ENCODE results near the gene JMJD1C. TPM values are rescaled to one million over a fixed set of nuclear protein-coding genes. Genes with fewer than 3 reads are reported as not detected.

Gene JMJD1C
- total RNA-seq, 4 donors from 2014 or later = 41.6 to 77.8 (median 56.9) TPM

DNA sequence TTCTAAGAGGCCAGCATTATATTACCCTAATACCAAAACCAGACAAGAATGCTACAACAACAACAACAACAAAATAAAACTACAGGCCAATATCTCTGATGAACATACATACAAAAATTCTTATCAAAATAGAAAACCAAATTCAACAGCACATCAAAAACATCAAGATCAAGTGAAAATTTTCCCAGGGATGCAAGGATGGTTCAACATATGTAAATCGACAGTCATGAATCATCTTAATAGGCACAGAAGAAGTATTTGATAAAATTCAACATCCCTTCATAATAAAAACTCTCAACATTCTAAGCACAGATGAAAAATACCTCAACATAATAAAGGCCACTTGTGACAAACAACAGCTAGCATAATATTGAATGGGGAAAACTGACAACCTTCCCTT is 75.3 kb downstream of the JMJD1C start:
- 78 to 92% methylated on average over 1 of the region's 1 CpG for WGBS, 2 donors
- no peak for DNase-seq
- H3K4me3 ChIP-seq = no peak overlapping the region
- no peaks in the 10 kb centered on the region for H3K36me3 ChIP-seq
- H3K4me1 ChIP-seq = peaks cover 0 to 11% (median 10%) of the 10 kb centered on the region in 3 donors
- TF ChIP-seq, protein P1, sequence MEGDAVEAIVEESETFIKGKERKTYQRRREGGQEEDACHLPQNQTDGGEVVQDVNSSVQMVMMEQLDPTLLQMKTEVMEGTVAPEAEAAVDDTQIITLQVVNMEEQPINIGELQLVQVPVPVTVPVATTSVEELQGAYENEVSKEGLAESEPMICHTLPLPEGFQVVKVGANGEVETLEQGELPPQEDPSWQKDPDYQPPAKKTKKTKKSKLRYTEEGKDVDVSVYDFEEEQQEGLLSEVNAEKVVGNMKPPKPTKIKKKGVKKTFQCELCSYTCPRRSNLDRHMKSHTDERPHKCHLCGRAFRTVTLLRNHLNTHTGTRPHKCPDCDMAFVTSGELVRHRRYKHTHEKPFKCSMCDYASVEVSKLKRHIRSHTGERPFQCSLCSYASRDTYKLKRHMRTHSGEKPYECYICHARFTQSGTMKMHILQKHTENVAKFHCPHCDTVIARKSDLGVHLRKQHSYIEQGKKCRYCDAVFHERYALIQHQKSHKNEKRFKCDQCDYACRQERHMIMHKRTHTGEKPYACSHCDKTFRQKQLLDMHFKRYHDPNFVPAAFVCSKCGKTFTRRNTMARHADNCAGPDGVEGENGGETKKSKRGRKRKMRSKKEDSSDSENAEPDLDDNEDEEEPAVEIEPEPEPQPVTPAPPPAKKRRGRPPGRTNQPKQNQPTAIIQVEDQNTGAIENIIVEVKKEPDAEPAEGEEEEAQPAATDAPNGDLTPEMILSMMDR (IDR thresholded peaks at IDR 0.05) = no peak
- no peak for TF ChIP-seq POLR2A (IDR thresholded peaks at IDR 0.05)
- H3K9me3 ChIP-seq = peaks cover 0 to 9% (median 0%) of the 10 kb centered on the region in 3 donors
- intact Hi-C loops (cut with DNase I) = no loop called here
- no peak overlapping the region for H3K27ac ChIP-seq
- no peaks in the 10 kb centered on the region for H3K27me3 ChIP-seq

DNA sequence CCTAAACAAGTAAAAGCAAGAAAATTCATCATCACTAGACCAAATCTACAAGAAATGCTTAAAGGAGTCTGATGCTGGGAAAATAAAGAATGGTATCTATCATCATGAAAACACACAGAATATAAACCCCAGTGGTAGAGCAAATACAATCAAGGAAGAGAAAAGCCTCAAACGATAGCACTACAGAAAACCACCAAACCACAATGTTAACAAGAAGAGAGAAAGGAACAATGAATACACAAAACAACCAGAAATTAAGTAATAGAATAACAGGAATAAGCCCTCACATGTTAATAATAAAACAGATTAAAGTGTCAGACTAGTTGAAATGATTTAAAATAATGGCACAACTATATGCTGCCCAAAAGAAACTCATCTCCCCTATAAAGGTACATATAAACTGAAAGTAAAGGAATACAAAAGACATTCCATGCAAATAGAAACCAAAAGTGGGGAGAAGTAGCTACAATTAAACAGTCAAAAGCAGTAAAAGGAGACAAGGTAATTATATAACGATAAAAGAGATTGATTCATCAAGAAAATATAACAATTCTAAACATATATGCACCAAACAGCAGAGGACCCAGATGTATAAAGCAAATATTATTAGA is 77.3 kb downstream of the JMJD1C start:
- DNase-seq = no peak
- 30 to 35% methylated on average over 2 of the region's 2 CpGs for WGBS, 2 donors
- Histone ChIP-seq H3K27ac (no peak overlapping the region), H3K27me3 (no peaks in the 10 kb centered on the region), H3K36me3 (no peaks in the 10 kb centered on the region), H3K4me3 (peak overlapping the region in 1 of 4 donors; percentile 35), H3K9me3 (peaks cover 0 to 9% (median 0%) of the 10 kb centered on the region in 3 donors), H3K4me1 (peaks cover 0 to 11% (median 10%) of the 10 kb centered on the region in 3 donors)
- intact Hi-C loops (cut with DNase I) = no loop called here
- TF ChIP-seq POLR2A (IDR thresholded peaks at IDR 0.05) = no peak
- TF ChIP-seq, protein P1 (IDR thresholded peaks at IDR 0.05) = no peak

DNA sequence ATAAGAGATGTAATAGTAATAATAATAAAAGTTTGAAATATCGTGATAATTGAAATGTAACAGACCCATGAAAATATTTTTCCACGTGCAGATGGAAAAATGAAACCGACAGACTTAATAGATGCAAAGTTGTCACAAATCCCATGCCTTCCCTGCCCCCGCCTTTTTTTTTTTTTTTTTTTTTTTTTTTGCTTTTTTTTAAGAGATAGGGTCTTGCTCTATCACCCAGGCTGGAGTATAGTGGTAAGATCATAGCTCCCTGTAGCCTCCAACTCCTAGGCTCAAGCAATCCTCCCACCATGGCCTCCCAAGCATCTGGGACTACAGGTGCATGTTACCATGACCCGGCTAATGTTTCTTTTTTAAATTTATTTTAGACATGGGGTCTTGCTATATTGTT is 80.5 kb downstream of the JMJD1C start:
- Histone ChIP-seq H3K4me3 (no peak overlapping the region), H3K9me3 (no peaks in the 10 kb centered on the region), H3K36me3 (no peaks in the 10 kb centered on the region), H3K27me3 (no peaks in the 10 kb centered on the region), H3K27ac (no peak overlapping the region), H3K4me1 (peaks cover 0 to 11% (median 10%) of the 10 kb centered on the region in 3 donors)
- DNase-seq = no peak
- TF ChIP-seq, protein P1 (IDR thresholded peaks at IDR 0.05) = no peak
- TF ChIP-seq POLR2A (IDR thresholded peaks at IDR 0.05) = no peak
- intact Hi-C loops (cut with DNase I) = no loop called here
- 87% methylated on average over 5 of the region's 5 CpGs for WGBS, 2 donors

DNA sequence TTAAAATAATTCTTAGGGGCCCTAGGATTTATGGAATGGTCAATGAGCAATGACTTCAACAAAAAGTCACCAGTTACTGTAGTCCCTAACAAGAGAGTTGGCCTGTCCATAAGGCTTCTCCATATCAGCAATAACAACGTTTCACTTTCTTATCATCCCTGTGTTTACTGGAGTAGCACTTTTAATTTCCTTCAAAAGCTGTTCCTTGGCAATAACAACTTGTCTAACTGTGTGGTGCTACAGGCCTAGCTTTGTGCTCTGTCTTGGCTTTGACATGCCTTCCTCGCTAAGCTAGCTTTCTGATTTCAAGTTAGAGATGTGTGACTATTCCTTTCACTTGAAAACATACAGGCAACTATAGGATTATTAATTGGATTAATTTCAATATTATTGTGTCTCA is 81.1 kb downstream of the JMJD1C start:
- Histone ChIP-seq H3K4me1 (peaks cover 0 to 11% (median 10%) of the 10 kb centered on the region in 3 donors), H3K27me3 (no peaks in the 10 kb centered on the region), H3K27ac (no peak overlapping the region), H3K4me3 (no peak overlapping the region), H3K36me3 (no peaks in the 10 kb centered on the region), H3K9me3 (no peaks in the 10 kb centered on the region)
- WGBS, 2 donors = 67 to 73% methylated on average over 2 of the region's 2 CpGs
- no peak for DNase-seq
- intact Hi-C loops (cut with DNase I) = no loop called here
- TF ChIP-seq POLR2A (IDR thresholded peaks at IDR 0.05) = no peak
- TF ChIP-seq, protein P1 (IDR thresholded peaks at IDR 0.05) = no peak

DNA sequence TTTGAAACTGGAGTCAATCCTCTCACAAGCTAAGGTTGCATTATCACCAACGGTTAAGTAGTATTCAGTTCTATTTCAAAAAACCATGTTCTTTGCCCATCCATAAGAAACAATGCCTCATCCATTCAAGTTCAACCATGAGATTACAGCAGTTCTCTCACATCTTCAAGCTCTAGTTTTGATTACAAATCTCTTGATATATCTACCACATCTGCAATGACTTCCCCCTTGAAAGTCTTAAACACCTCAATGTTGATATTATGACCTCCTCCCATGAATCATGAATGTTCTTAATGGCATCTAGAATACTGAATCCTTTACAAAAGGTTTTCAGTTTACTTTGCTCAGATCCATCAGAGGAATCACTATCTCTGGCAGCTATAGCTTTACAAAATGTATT is 81.8 kb downstream of the JMJD1C start:
- H3K9me3 ChIP-seq = no peaks in the 10 kb centered on the region
- TF ChIP-seq POLR2A (IDR thresholded peaks at IDR 0.05) = no peak
- TF ChIP-seq, protein P1 (IDR thresholded peaks at IDR 0.05) = no peak
- no peak overlapping the region for H3K27ac ChIP-seq
- H3K4me1 ChIP-seq = peaks cover 0 to 11% (median 9%) of the 10 kb centered on the region in 3 donors
- no peak overlapping the region for H3K4me3 ChIP-seq
- 71 to 79% methylated on average over 1 of the region's 1 CpG for WGBS, 2 donors
- intact Hi-C loops (cut with DNase I) = no loop called here
- H3K27me3 ChIP-seq = no peaks in the 10 kb centered on the region
- no peak for DNase-seq
- H3K36me3 ChIP-seq = no peaks in the 10 kb centered on the region
